GM12874 (cell line): Measurements from ENCODE around the gene ABCC12.

Experiments
- TF ChIP-seq, protein P1 (sequence below): IDR thresholded peaks from 2 replicates; pipeline ENCODE4 v1.5.1; 2011; ENCODE audit warnings: low read depth, mild to moderate bottlenecking, control low read depth, low read length, moderate library complexity; ENCODE audit not compliant: insufficient read depth

ABCC12 gene

DNA sequence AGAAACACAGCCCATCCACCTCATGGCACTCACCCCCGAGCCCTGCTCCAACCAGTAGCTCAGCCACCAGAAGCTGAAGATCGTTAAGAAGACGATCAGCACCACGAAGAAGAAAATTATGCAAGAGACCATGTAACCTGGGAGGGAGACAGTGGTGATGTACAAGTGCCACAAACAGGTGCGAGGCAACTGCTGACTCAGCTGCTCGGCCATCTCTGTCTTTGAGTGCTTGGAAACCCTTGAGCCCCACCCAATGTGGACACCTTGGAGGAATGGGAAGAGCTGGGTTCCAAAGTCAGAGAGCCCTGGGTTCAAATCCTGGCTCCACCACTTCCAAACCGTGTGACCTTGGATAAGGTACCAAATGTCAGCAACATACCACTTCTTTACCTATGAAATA lies 38.1 kb upstream of the ABCC12 start:
- TF ChIP-seq, protein P1, sequence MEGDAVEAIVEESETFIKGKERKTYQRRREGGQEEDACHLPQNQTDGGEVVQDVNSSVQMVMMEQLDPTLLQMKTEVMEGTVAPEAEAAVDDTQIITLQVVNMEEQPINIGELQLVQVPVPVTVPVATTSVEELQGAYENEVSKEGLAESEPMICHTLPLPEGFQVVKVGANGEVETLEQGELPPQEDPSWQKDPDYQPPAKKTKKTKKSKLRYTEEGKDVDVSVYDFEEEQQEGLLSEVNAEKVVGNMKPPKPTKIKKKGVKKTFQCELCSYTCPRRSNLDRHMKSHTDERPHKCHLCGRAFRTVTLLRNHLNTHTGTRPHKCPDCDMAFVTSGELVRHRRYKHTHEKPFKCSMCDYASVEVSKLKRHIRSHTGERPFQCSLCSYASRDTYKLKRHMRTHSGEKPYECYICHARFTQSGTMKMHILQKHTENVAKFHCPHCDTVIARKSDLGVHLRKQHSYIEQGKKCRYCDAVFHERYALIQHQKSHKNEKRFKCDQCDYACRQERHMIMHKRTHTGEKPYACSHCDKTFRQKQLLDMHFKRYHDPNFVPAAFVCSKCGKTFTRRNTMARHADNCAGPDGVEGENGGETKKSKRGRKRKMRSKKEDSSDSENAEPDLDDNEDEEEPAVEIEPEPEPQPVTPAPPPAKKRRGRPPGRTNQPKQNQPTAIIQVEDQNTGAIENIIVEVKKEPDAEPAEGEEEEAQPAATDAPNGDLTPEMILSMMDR, result no peak

DNA sequence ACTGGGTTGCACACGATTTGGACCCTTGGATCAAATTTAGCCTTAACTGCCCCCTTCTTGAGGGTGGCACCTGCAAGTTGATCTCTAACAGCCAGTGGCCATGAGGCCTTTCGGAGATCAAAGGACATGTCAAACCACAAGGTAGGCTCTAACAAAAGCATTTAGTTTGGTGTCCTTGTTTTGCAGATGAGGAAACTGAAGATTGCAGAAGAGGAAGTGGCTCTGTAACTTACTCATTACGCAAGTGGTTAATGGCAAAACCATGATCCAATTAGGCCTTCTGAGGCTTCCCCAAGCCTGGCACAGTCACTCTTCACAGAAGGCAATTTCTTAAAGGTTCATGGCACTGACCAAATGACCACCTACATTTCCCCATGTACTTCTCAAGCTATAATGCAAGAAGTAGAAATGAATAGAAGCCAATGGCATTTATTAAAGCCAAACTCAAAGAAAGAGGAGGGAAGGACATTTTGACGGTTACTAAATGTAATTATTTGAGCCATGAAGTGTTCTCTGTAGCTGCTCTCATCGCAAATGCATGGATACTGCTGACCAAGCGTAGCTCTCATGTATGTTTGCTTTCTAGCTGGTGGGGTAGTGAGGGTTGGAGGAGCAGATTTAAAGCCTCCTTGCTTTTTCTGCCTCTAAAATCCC lies 32.8 kb upstream of the ABCC12 start:
- TF ChIP-seq, protein P1, result no peak

DNA sequence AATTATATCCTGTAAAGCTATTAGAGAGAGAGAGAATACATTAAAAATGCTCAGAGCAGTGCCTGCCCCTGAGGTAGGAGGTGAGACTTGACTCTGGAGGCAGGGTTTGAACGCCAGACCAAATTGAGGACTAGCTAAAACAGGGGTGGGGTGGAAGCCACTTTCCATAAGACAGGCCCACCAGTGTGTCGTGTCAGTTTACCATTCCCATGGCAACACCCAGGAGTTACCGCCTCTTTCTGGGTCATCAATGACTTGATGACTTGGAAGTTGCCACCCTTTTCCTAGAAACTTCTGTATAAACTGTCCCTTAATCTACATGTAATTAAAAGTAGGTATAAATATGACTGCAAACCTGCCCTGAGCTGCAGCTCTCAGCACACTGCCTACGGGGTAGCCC lies 32.0 kb upstream of the ABCC12 start:
- TF ChIP-seq, protein P1, result no peak

DNA sequence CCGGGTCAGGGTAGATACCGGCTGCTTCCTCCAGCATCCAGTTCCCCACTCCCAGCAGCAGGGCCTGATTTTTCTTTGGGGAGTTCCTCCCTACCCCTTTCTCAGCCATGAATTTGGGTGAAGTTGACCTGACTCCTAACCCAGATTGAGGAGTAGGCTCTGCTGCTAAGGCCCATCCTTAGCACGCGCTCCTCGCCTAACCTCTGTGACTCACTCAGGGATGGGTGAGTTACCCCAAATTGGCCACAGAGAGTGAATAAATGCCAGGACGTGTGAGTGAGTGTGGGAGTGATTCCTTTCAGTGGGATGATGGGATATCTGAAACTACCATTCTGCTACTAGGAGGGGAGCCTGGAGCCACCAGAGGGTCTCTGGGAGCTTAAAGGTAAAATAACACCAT lies 28.9 kb upstream of the ABCC12 start:
- TF ChIP-seq, protein P1, result no peak

DNA sequence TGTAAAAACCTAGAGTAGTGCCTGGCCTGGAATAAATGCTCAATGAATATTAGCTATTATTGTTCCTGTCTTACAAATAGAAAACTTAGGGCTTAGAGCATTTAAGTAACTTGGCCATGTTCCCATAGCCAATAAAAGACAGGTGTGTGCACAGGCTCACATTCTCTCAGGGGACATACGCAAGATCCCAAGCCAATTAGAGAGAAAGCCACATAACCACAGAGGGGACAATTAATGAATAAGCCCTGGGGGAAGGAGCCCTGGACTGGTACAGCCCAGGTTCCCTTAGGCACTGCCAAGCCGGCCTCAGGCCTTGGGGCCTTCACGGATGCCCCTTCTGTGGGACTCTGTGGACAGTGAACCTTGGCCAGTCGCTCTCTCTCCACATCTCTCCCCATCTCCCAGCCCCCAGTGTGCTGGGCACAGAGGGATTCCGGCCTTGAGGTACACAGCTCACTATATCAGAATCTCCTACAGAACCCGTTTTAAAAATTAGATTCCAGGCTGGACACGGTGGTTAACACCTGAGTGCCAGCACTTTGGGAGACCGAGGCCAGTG lies 27.3 kb upstream of the ABCC12 start:
- TF ChIP-seq, protein P1, result no peak

DNA sequence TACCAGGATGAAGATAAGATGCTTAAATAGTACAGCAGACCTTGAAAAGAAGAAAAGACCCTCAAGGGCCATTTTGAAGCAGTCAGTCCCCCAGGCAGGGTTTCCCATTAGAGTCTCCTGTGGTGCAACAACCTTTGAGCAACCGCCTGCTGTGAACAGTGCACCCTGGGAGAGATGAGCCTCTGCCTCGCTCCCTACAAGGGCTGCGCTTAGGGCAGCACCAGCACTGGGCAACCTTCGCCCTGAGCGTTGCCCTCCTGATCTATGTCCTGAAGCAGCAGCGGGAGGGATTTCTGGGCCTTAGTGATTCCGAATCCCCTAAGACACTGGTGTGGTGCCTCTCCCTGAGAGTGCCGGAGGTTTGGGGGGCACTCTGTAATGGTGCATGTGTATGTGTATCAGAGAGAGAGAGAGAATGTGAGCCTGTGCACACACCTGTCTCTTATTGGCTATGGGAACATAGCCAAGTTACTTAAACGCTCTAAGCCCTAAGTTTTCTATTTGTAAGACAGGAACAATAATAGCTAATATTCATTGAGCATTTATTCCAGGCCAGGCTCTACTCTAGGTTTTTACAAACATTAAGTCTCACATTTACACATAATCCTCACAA lies 25.2 kb upstream of the ABCC12 start:
- TF ChIP-seq, protein P1, result no peak

DNA sequence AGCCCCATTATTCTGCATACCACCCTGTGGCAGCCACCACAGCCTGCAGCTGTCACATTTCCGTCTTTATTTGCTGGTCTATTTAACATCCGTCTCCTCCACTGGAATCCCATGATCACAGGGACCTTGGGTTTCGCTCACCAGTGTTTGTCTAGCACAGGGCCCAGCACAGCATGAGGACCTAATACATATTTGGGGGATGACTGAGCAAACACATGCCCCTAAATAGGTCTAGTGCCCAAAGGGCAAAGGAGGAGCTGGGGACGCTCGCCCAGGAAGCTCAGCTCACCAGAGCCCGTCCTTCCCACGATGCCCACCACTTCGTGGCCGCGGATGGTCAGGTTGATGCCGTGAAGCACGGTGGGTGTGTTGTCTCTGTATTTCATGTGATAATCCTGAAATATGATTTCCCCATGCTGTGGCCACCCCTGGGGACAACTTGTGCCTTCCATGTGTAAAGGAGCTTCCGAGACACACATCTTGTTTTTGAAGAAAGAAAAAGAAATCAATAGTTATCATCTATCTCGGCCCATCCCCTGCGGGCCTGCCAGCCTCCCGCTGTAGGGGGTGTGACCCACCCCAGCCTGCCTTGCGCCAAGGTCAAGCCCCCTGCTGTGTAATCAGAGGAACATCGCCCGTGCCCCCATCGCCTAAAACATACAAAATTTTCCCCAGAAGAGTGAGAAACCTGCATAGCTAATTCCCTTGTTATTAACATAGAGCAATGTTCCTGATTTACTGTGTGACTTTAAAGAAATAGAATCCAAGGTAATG lies 21.0 kb upstream of the ABCC12 start:
- TF ChIP-seq, protein P1, result no peak
